H9 (cell line): ENCODE measurements around the gene FBXL15. TPM values are rescaled to one million over a fixed set of nuclear protein-coding genes. Genes with fewer than 3 reads are reported as not detected.

Experiments used
- DNase-seq: peaks from one replicate; pipeline ENCODE4 v3.0.0-alpha.2; 2017
- H2AFZ ChIP-seq: one replicate; pipeline ENCODE4 v1.6.1; 2013; ENCODE audit warnings: mild to moderate bottlenecking, low read length, control low read depth, moderate library complexity
- H2AK5ac ChIP-seq: 2 replicates; pipeline ENCODE4 v1.6.1; 2013; ENCODE audit warnings: low read length, control low read depth, mixed read lengths; ENCODE audit not compliant: insufficient read length
- H2BK120ac ChIP-seq: one replicate; pipeline ENCODE4 v1.6.1; 2013; ENCODE audit warnings: low read depth, mild to moderate bottlenecking, low read length, control low read depth, inconsistent platforms; ENCODE audit not compliant: poor library complexity, severe bottlenecking
- H2BK12ac ChIP-seq: 2 replicates; pipeline ENCODE4 v1.6.1; 2013; ENCODE audit warnings: low read length, control low read depth, mixed read lengths, low read depth; ENCODE audit not compliant: insufficient read length
- H2BK15ac ChIP-seq: 2 replicates; pipeline ENCODE4 v1.6.1; 2013; ENCODE audit warnings: low read depth, low read length, control low read depth
- H2BK20ac ChIP-seq: one replicate; pipeline ENCODE4 v1.6.1; 2013; ENCODE audit warnings: low read depth, mild to moderate bottlenecking, low read length, control low read depth, inconsistent platforms; ENCODE audit not compliant: poor library complexity, severe bottlenecking
- H2BK5ac ChIP-seq: 2 replicates; pipeline ENCODE4 v1.6.1; 2013; ENCODE audit warnings: low read length, control low read depth, mixed read lengths; ENCODE audit not compliant: insufficient read length
- H3K14ac ChIP-seq: 2 replicates; pipeline ENCODE4 v1.6.1; 2013; ENCODE audit warnings: low read length, control low read depth; ENCODE audit not compliant: insufficient read depth
- H3K18ac ChIP-seq: 2 replicates; pipeline ENCODE4 v1.6.1; 2013; ENCODE audit warnings: low read depth, mild to moderate bottlenecking, mixed read lengths, low read length, control low read depth; ENCODE audit not compliant: insufficient read length
- H3K23ac ChIP-seq: 2 replicates; pipeline ENCODE4 v1.6.1; 2013; ENCODE audit warnings: low read length, control low read depth, mixed read lengths, low read depth; ENCODE audit not compliant: insufficient read length
- H3K23me2 ChIP-seq: 2 replicates; pipeline ENCODE4 v1.6.1; 2013; ENCODE audit warnings: low read depth, mild to moderate bottlenecking, mixed read lengths, low read length, control low read depth; ENCODE audit not compliant: insufficient read length, poor library complexity, severe bottlenecking
- H3K27ac ChIP-seq: 2 replicates; pipeline ENCODE4 v1.5.1; 2013; ENCODE audit warnings: low read length, control low read depth, mixed read lengths, low read depth; ENCODE audit not compliant: insufficient read length
- H3K27me3 ChIP-seq: 2 replicates; pipeline ENCODE4 v1.6.1; 2013; ENCODE audit warnings: low read length, control low read depth, inconsistent platforms; ENCODE audit not compliant: insufficient read depth
- H3K4ac ChIP-seq: 2 replicates; pipeline ENCODE4 v1.6.1; 2013; ENCODE audit warnings: low read depth, mild to moderate bottlenecking, control low read depth, inconsistent platforms, low read length, moderate library complexity
- H3K4me1 ChIP-seq: 2 replicates; pipeline ENCODE4 v1.6.1; 2013; ENCODE audit warnings: low read length, control low read depth, inconsistent platforms; ENCODE audit not compliant: insufficient read depth
- H3K4me2 ChIP-seq: 2 replicates; pipeline ENCODE4 v1.6.1; 2013; ENCODE audit warnings: low read length, control low read depth, mixed read lengths; ENCODE audit not compliant: insufficient read length, insufficient read depth
- H3K56ac ChIP-seq: 2 replicates; pipeline ENCODE4 v1.6.1; 2013; ENCODE audit warnings: low read depth, mild to moderate bottlenecking, mixed read lengths, low read length, control low read depth; ENCODE audit not compliant: insufficient read length
- H3K79me1 ChIP-seq: 2 replicates; pipeline ENCODE4 v1.6.1; 2013; ENCODE audit warnings: low read depth, mild to moderate bottlenecking, moderate library complexity, low read length, control low read depth, inconsistent platforms; ENCODE audit not compliant: insufficient read depth, poor library complexity, severe bottlenecking
- H3K79me2 ChIP-seq: 2 replicates; pipeline ENCODE4 v1.6.1; 2013; ENCODE audit warnings: low read length, control low read depth, inconsistent platforms; ENCODE audit not compliant: insufficient read depth
- H3K9ac ChIP-seq: 2 replicates; pipeline ENCODE4 v1.6.1; 2013; ENCODE audit warnings: low read length, control low read depth, mixed read lengths; ENCODE audit not compliant: insufficient read length; ENCODE audit errors: extremely low read depth
- H3K9me3 ChIP-seq: one replicate; pipeline ENCODE4 v1.6.1; 2013; ENCODE audit warnings: low read depth, low read length, inconsistent platforms; ENCODE audit not compliant: control insufficient read depth
- H3T11ph ChIP-seq: one replicate; pipeline ENCODE4 v1.6.1; 2013; ENCODE audit warnings: mild to moderate bottlenecking, low read length, control low read depth, inconsistent platforms
- H4K20me1 ChIP-seq: one replicate; pipeline ENCODE4 v1.6.1; 2013; ENCODE audit not compliant: control insufficient read depth, insufficient read length, insufficient read depth
- H4K5ac ChIP-seq: 2 replicates; pipeline ENCODE4 v1.6.1; 2013; ENCODE audit warnings: low read depth, mild to moderate bottlenecking, mixed read lengths, low read length, control low read depth; ENCODE audit not compliant: insufficient read length
- H4K8ac ChIP-seq: replicated peaks from 2 replicates; pipeline ENCODE4 v1.6.1; 2013; ENCODE audit warnings: low read length, control low read depth, mixed read lengths, low read depth; ENCODE audit not compliant: insufficient read length
- H4K91ac ChIP-seq: 2 replicates; pipeline ENCODE4 v1.6.1; 2013; ENCODE audit warnings: low read depth, mild to moderate bottlenecking, moderate library complexity, mixed read lengths, low read length, control low read depth; ENCODE audit not compliant: insufficient read length
- H3K27ac Mint-ChIP-seq, 3 experiments: 2 replicates in 2 of 3; 3 replicates in 1 of 3; pipeline ENCODE4 v1.8.0; 2020 to 2021; ENCODE audit warnings: mixed read lengths in 3 of 3, mild to moderate bottlenecking in 1 of 3, moderate library complexity in 1 of 3
- H3K27me3 Mint-ChIP-seq: 2 replicates; pipeline ENCODE4 v1.8.0; 2021; ENCODE audit warnings: low read depth, mild to moderate bottlenecking, moderate library complexity, mixed read lengths
- H3K36me3 Mint-ChIP-seq, 3 experiments: 2 replicates in 2 of 3; 3 replicates in 1 of 3; pipeline ENCODE4 v1.8.0; 2020 to 2021; ENCODE audit warnings: low read depth in 3 of 3, mixed read lengths in 3 of 3; ENCODE audit not compliant: insufficient read depth in 1 of 3
- H3K4me1 Mint-ChIP-seq, 2 experiments: 2 replicates each; pipeline ENCODE4 v1.8.0; 2020; ENCODE audit warnings: mixed read lengths in 2 of 2
- H3K4me3 Mint-ChIP-seq, 2 experiments: 2 replicates in 1 of 2; 3 replicates in 1 of 2; pipeline ENCODE4 v1.8.0; 2020 to 2021; ENCODE audit warnings: mild to moderate bottlenecking in 2 of 2, mixed read lengths in 2 of 2, moderate library complexity in 1 of 2
- H3K9me3 Mint-ChIP-seq, 2 experiments: 2 replicates in 1 of 2; 3 replicates in 1 of 2; pipeline ENCODE4 v1.8.0; 2020; ENCODE audit warnings: mild to moderate bottlenecking in 2 of 2, mixed read lengths in 2 of 2, moderate library complexity in 1 of 2
- WGBS: extraction: QIAGEN DNeasy Blood & Tissue Kit; methylation state at CpG from one replicate; pipeline ENCODE4 v1.1.7; 2013; ENCODE audit warnings: missing lambda C conversion rate, low lambda C conversion rate, mixed read lengths; ENCODE audit not compliant: insufficient read length; ENCODE audit errors: extremely low coverage; 5-methylcytosine and 5-hydroxymethylcytosine counted together
- total RNA-seq: library from RNA; stranded (reverse); gene quantifications from 2 replicates; pipeline ENCODE4 v1.2.1, GENCODE V29; 2021
- TF ChIP-seq, protein P1 (sequence below): fragments of 200-600 bp; sonication (generic); conservative IDR thresholded peaks from 3 replicates; pipeline ENCODE4 v1.8.0; 2021; ENCODE audit warnings: antibody characterized with exemption, mild to moderate bottlenecking

The FBXL15 gene
- total RNA-seq, 1 experiment from 2014 or later, result 9.1 TPM

DNA sequence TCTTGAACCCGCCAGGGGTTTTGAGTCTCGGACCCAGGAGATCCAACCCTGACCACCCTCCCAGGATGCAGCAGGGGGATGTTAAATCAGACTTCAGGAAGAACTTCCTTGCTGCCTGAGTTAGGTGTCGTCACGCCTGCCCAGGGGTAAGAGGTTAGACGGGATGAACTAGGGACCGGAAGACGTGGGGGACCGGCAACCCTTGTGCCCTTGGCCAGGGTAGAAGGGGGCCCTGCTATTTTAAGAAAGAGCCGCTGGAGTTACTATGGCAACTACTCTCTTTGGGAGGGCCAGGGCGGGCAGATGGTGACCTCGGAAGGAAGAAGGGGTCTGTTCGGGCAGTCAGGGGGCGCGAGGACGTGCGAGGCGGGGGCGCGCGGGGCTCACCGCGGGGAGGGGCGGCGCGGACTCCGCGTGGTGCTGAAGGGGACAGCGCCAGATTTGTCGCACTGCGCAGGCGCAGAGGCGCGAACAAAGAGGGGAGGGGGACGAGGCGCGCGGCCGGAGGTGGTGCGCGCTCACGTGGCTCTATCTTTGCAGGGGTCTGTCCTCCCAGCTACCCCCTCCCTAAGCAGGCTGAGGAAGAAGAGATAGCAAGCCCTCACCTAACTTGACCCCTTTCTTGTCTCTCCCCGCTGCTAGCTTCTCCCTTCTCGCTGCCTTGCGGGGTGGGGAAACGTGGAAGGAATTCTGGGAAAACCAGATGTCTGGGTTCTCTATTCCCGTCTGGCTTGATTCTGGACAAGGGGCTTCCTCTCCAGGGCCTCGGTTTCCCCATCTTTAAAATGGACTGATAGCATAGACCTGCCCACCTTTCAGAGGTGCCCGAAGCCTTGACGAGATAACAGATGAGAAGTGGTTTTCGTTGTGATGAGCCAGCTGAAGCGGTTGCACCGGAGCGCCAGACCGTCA, 1.1 kb upstream of the FBXL15 start:
- H3K79me2 ChIP-seq, result no peaks in the 10 kb centered on the region
- H3K79me1 ChIP-seq, result no peaks in the 10 kb centered on the region
- no peak overlapping the region for H3K18ac ChIP-seq
- H2AFZ ChIP-seq, result no peak overlapping the region
- DNase-seq, result peak; percentile 84
- H3K4me3 Mint-ChIP-seq, result peak overlapping the region; percentile 92 to 97
- H2BK15ac ChIP-seq, result no peak overlapping the region
- no peak overlapping the region for H2AK5ac ChIP-seq
- peaks cover 15 to 29% of the 10 kb centered on the region in 2 experiments for H3K4me1 Mint-ChIP-seq
- no peak overlapping the region for H3K56ac ChIP-seq
- H4K91ac ChIP-seq, result no peak overlapping the region
- no CpG with 5 or more reads among the region's 54 CpGs for WGBS
- H3K4me1 ChIP-seq, result peaks cover 2% of the 10 kb centered on the region; the same call in 1 of the 2 replicates
- H3K9me3 ChIP-seq, result no peaks in the 10 kb centered on the region
- H3K9me3 Mint-ChIP-seq, result no peaks in the 10 kb centered on the region; a peak in 1 of 5 replicates
- no peaks in the 10 kb centered on the region for H3K27me3 ChIP-seq
- H3K9ac ChIP-seq, result peak overlapping the region; percentile 18
- H4K5ac ChIP-seq, result no peak overlapping the region
- no peak overlapping the region for H2BK5ac ChIP-seq
- H2BK120ac ChIP-seq, result no peak overlapping the region
- H3K14ac ChIP-seq, result no peak overlapping the region
- peaks cover 26% of the 10 kb centered on the region for H3K27me3 Mint-ChIP-seq
- H4K20me1 ChIP-seq, result no peaks in the 10 kb centered on the region
- peaks cover 6 to 15% (median 15%) of the 10 kb centered on the region in 3 experiments; a peak in 5 of 7 replicates for H3K36me3 Mint-ChIP-seq
- H3K4me2 ChIP-seq, result peak overlapping the region; percentile 74
- H4K8ac ChIP-seq, result no peak overlapping the region
- H3K27ac ChIP-seq, result no peak overlapping the region
- peak overlapping the region in 2 of 3 experiments; percentile 60 to 96; a peak in 4 of 7 replicates for H3K27ac Mint-ChIP-seq
- TF ChIP-seq, protein P1, sequence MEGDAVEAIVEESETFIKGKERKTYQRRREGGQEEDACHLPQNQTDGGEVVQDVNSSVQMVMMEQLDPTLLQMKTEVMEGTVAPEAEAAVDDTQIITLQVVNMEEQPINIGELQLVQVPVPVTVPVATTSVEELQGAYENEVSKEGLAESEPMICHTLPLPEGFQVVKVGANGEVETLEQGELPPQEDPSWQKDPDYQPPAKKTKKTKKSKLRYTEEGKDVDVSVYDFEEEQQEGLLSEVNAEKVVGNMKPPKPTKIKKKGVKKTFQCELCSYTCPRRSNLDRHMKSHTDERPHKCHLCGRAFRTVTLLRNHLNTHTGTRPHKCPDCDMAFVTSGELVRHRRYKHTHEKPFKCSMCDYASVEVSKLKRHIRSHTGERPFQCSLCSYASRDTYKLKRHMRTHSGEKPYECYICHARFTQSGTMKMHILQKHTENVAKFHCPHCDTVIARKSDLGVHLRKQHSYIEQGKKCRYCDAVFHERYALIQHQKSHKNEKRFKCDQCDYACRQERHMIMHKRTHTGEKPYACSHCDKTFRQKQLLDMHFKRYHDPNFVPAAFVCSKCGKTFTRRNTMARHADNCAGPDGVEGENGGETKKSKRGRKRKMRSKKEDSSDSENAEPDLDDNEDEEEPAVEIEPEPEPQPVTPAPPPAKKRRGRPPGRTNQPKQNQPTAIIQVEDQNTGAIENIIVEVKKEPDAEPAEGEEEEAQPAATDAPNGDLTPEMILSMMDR, result no peak
- H2BK20ac ChIP-seq, result no peak overlapping the region
- no peak overlapping the region for H3K4ac ChIP-seq
- H3K23me2 ChIP-seq, result peaks cover 35% of the 10 kb centered on the region
- no peak overlapping the region for H3T11ph ChIP-seq
- no peak overlapping the region for H3K23ac ChIP-seq
- H2BK12ac ChIP-seq, result no peak overlapping the region
